ENCODE data around the gene MRTFB. TPM values are rescaled to one million over a fixed set of nuclear protein-coding genes. Genes with fewer than 3 reads are reported as not detected.
"Not testable (repeated sequence)": the region's sequence is repeated elsewhere in the genome, so short reads cannot be mapped to it uniquely, and the experiment has no call there.

The MRTFB gene
- total RNA-seq, 1 donor from 2014 or later = 3.3 TPM

GRCh38 chr16:14102925-14103720, 32.0 kb downstream of the MRTFB start:
- DNase-seq (ENCODE audit: low read depth in 2 of 2) = peak in 1 of 2 donors; percentile 56

- no peak for DNase-seq (ENCODE audit: low read depth in 2 of 2)
Measured at GRCh38 chr16:14104066-14104465, 32.9 kb downstream of the MRTFB start.

DNA sequence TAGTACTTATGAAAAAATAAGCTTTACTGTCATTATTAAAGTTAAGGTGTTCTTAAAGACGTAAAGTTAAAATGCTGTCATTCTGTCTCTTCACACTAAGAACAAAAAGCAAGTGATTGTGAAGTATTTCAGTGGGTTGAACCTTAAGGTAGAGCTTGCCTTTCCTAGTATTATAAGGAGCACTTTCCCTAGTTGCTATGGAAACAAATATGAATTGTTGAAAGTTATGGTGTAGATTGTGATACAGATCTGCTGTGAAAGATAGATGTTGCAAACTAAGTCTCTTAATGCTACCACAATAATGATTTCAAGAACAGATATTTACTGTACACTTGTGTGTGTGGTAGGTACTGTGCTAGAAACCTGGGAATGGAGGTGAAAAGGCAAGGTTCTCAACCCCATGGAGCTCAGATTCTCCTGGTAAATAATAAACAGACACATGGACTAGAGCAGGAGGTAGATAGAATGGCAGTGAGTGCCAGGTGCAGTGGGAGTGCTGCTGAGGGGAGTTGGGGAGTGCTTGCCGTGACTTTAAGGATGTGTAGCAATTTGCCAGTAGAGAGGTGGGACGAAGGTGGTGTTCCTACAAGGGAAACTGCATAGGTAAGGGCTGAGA, 34.7 kb downstream of the MRTFB start:
- DNase-seq (ENCODE audit: low read depth in 2 of 2) = no peak

GRCh38 chr16:14106457-14106856, 35.3 kb downstream of the MRTFB start:
- no peak for DNase-seq (ENCODE audit: low read depth in 2 of 2)

GRCh38 chr16:14106961-14107360, 35.8 kb downstream of the MRTFB start:
- DNase-seq (ENCODE audit: low read depth in 2 of 2) = no peak

GRCh38 chr16:14109077-14109775, 38.1 kb downstream of the MRTFB start:
- peak in 1 of 2 donors; percentile 55 for DNase-seq (ENCODE audit: low read depth in 2 of 2)

DNA sequence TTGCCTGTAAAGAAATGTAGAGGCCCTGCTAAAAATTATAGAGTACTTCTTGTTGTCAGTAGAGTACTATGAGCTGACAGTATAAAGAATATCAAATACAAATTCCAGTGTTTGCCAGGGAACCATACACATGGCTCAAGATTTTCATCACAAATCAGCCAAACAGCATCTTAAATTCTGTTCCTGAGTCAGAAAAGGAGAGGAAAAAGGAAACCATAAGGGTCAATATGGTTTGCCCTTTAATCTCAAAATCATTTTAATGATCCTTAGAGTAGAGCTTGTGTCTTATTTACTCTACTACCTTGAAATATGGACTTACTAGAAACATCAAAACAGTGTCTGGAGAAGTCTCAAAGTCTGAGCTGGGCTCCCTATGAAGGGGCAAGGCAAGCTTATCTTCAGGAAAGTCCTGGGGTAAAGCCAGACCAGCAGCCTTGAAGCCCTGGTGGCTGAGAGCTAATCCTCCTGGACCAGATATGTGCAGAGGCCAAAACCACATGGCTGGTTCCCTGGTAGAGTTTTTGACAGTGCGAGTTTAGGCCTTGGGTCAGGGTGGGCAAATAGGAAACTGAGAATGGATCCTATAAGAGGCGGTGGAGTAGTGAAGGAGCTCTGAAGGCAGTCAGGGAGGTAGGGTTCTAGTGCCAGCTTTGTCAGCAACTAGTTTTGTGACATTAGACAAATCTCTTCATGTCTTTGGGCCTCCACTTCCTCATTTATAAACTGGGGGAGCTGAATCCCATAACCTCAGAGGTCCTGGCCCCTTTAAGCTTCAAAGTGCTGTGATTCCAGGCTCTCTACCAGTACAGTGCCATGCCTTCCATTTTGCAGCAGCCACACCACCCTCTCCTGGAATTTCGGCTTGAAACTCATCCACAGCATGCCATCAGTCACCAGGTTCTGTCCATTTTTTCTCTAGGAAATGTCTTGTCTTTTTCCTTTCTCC, 38.9 kb downstream of the MRTFB start:
- DNase-seq (ENCODE audit: low read depth in 2 of 2) = peak in 1 of 2 donors; percentile 23

DNA sequence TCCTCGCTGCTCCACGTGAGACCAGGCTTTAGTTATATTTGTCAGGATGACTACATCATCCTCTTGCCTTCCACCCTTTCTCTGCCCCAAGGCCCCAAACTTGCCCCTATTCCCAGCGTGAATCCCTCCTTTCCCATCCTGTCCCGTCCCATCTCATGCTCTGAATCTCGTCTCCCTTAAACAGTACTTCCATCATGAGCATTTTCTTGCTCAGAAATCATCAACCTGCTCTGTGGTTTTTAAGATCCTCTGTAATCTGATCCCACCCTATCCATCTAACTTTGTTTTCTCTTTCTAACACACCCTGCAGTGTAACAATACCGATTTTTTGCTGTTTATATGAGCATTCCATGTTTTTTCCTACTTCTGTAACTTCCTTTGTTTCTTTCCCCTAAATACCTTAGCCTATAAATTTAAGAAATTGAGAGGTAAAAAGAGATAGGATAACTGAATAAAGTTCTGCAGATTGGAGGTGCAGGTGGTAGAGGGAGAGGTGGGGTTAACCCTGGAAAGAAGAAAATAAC, 39.7 kb downstream of the MRTFB start:
- no peak for DNase-seq (ENCODE audit: low read depth in 2 of 2)

DNA sequence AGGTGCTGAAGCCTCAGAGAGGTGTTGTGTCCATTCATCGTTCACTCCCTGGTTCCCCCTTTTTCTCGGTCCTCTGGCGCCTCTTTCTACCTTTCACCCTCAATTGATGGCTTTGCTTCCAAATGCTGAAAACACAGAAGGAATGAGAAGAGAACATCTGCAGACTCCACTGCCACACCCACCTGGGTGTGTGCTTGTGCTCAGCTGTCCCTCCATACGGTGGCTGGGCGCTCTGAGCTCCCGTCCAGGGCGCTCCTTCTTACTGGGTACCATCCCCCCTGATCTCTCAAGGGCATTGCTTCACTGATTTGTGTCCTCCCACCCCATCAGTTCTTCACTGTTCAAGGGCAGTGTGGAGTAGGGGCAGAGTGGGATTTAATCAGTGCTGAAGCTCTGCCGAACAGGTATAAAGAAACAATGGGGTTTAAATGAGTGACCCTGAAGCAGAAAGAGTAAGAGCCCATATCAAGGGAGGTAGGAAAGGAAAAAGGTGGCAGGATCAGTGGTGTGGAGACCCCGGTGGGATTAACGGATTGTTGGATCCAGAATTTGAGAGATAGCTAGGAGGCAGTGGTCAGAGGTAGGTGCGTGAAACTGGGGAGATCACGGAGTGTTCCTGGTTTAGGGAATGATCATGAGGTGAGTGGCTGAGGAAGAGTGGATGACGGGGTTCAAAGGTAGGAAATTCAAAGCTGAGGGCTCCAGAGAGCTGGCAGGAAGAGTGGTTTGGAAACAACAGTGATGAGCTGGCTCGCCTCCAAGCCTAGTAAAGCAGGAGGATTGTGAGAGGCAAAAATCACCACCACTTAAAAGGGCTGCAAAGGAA, 40.8 kb downstream of the MRTFB start:
- peak; percentile 23 to 57 for DNase-seq (ENCODE audit: low read depth in 2 of 2)

GRCh38 chr16:14112539-14112856, 41.4 kb downstream of the MRTFB start:
- DNase-seq (ENCODE audit: low read depth in 2 of 2) = no peak

DNA sequence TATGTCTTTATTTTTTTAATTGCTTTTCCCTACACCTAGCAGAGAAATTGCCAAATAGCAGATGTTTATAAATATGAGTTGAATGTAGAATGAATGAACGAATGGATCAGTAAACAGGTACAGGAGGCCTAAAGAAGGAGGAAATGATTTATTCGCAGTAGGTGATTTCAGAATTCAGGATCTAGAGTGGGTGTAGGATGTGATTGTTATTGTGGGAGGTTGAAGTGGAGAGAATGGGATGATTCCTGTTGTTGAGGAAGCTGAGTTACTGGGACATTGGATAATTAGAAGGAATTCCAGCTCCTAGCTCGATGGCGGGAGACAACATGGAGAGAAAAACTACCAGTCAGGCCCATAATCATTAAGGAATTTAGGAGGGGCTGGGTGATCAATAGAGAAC, 42.2 kb downstream of the MRTFB start:
- DNase-seq (ENCODE audit: low read depth in 2 of 2) = no peak

DNA sequence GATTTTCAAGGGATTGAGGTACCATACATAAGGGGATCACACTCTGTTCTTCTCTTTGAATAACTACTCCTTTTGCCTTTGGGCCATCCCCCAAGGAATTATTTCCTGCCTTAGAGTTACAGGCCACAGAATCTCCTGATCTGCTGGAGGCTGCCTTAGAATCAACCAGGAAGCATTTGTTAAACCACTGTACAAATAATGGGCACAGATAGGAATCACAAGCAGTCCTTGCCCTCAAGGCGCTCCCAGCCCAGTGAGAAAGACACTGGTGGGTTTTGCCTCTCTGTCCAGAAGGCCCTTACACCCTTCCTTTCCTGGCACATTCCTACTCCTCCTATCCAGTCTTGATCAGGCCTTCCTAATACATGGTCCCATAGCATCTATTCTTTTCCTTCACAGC, 45.9 kb downstream of the MRTFB start:
- no peak for DNase-seq (ENCODE audit: low read depth in 2 of 2)

DNA sequence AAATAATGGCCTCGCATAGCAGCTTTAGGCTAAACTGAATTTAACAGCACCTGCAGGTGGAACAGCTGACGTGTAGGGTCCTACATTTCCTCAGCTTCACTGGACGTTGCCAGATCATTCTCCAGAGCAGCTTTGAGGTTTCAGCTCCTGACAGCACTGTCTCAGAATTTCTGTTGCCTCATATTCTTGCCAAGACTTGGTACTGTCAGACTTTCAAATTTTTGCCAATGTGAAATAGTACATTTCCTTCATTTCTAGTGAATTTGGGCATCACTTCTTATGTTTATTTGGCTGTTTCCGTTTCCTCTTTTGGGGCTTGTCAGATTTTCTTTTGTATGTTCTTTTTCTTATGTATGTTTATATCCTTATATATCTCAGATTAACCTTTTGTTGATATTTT, 48.7 kb downstream of the MRTFB start:
- DNase-seq (ENCODE audit: low read depth in 2 of 2) = no peak

DNA sequence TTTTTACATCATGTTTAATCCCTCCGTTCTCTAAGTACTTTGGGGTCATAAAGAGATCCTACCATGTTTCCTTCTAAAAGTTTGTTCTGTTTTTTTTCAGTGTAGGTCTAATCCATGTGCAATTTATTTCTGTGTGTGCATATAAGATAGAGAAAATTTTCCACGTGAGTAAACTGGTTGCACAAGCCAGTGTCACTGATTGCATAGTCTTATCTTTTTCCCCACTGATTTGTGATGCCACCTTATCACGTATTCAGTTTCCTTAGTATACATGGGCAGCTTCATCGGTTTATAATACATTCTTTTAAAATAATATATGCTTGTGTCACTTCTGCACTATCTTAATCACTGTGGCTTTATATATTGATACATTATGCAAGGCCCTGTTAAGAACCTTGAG, 49.2 kb downstream of the MRTFB start:
- no peak for DNase-seq (ENCODE audit: low read depth in 2 of 2)

DNA sequence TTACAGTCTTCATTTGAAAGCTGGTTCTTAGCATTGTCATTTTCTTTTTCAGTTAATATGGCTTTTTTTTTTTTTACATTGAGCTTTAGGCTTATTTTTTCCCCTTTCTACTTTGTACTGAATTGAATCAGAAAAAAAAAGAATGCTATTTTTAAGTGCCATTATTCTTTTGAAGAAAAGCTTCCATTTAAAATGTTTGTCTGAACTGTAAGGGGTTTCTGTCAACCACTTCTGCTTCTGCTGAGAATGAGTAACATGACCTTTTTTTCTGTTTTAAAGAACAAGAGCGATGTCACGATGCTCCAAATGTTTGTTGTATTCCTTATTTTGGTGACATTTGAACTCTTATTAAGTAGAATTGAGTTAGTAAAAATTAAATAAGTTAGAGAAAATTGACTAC, 50.0 kb downstream of the MRTFB start:
- no peak for DNase-seq (ENCODE audit: low read depth in 2 of 2)

DNA sequence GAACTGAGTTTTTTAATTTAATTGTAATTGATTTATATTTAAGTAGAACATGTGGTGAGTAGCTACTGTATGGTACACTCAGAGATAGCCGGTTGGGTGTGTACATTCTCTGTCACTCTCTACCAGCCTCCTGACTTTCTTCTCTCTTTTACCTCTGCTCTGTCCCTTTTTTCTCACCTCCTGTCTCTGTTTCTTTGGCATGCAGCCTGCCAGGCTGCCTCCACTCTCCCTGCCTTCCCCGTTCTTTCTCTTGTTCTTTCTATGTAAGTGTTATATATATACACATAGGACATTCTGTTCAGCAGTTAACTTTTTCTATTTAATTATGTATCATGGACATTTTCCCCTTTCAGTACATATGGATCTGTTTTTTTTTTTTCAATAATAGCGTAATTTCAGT, 50.8 kb downstream of the MRTFB start:
- DNase-seq (ENCODE audit: low read depth in 2 of 2) = no peak

GRCh38 chr16:14122430-14122829, 51.3 kb downstream of the MRTFB start:
- DNase-seq (ENCODE audit: low read depth in 2 of 2) = not testable (repeated sequence)

DNA sequence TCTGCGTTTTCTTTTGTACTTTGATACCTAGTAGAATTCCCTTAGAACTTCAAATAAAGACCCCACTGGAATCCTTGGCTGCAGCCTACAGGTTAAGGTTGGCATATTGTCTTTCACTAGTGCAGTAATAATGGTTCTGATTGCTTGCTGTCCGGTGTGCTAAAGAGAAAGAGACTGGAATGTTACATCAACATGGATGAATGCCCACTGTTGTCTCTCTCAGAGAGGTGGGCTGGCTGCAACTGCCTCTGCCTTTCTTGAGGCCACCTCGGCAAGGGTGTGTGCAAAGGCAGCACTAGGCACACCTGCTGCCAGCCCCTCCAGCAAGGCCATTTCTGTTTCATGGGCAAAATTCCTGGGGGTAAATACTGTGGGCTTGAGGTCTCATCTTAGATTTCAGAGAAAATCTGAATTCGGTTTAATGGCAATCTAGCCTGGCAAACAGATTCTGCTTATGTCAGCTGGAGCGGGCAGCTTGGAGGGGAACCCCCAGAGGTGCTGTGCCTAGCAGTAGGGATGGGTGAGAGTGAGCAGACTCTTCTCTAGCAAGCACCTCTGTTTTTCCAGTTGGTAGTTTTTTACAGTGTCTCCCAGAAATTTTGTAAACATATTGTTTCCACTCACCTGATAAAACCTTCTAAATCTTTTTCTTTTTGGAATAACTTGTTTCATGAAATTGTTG, 54.0 kb downstream of the MRTFB start:
- DNase-seq (ENCODE audit: low read depth in 2 of 2) = no peak

- DNase-seq (ENCODE audit: low read depth in 2 of 2) = peak in 1 of 2 donors; percentile 20
Measured at GRCh38 chr16:14125708-14126107, 54.6 kb downstream of the MRTFB start.

DNA sequence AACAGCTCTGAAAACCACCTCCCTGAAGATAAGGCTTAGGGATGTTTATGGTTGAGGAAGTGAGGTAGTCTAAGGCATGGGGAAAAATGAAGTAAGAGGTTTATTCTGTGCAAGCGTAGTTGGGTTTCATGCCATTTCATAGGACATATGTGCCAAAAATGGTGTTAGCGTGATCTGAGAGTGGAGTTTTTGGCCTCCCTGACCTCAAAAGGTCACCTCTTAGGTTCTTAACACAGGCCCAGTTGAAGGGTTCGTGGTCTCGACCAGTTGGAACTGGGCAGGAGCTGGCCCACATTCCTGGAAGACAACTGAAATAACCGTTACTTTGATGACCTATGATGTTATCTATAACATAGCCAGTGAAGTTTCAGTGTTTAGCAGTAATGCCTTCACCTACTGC, 57.0 kb downstream of the MRTFB start:
- DNase-seq (ENCODE audit: low read depth in 2 of 2) = no peak
